Right atrium auricular region (tissue), 2 donors: ENCODE results near the gene TNFAIP8L1. TPM values are rescaled to one million over a fixed set of nuclear protein-coding genes. Genes with fewer than 3 reads are reported as not detected.
A peak's percentile ranks its signal among the peaks of the same experiment; 100 is the strongest.

Source experiments
- DNase-seq: peaks from one replicate; pipeline ENCODE4 v3.0.0-alpha.2; 2019; ENCODE audit warnings: low spot score
- H3K27ac ChIP-seq, 2 donors: fragments of 200-600 bp; sonication (generic); 1 replicate in 1 of 2; 2 replicates in 1 of 2; pipeline ENCODE4 v1.5.1; 2016 to 2019
- H3K27me3 ChIP-seq, 2 donors: fragments of 200-600 bp; sonication (generic); one replicate each; pipeline versions ENCODE4 v1.5.1 to v1.6.0; 2017 to 2019
- H3K36me3 ChIP-seq: fragments of 200-600 bp; sonication (generic); one replicate; pipeline ENCODE4 v1.5.1; 2016
- H3K4me1 ChIP-seq, 2 donors: fragments of 200-600 bp; sonication (generic); one replicate each; pipeline versions ENCODE4 v1.5.1 to v1.6.0; 2017 to 2019
- H3K4me3 ChIP-seq, 2 donors: fragments of 200-600 bp; sonication (generic); 1 replicate in 1 of 2; 2 replicates in 1 of 2; pipeline ENCODE4 v1.5.1; 2017 to 2019; ENCODE audit warnings: mild to moderate bottlenecking in 1 of 2, moderate library complexity in 1 of 2
- H3K9me3 ChIP-seq, 2 donors: fragments of 200-600 bp; sonication (generic); one replicate each; pipeline ENCODE4 v1.5.1; 2019
- CTCF ChIP-seq, 2 donors: fragments of 200-600 bp; sonication (generic); IDR thresholded peaks; one replicate each; pipeline ENCODE4 v1.5.1; 2019; ENCODE audit warnings: antibody characterized with exemption in 2 of 2
- total RNA-seq, 2 donors: library from RNA; depleted of rRNA; stranded (reverse); fragments of >200 nt; gene quantifications; one replicate each; pipeline ENCODE4 v1.1.0, GENCODE V29; 2016

Gene TNFAIP8L1
- total RNA-seq, 2 donors from 2014 or later = 2.6 to 4.2 TPM

GRCh38 chr19:4690361-4690760, 51.0 kb downstream of the TNFAIP8L1 start:
- H3K27ac ChIP-seq = no peak overlapping the region
- H3K27me3 ChIP-seq = no peaks in the 10 kb centered on the region
- H3K4me3 ChIP-seq = no peak overlapping the region
- DNase-seq = no peak
- peaks cover 0 to 28% of the 10 kb centered on the region in 2 donors for H3K4me1 ChIP-seq
- no peak for TF ChIP-seq CTCF (IDR thresholded peaks at IDR 0.05)
- no peaks in the 10 kb centered on the region for H3K9me3 ChIP-seq
- H3K36me3 ChIP-seq = peaks cover 88% of the 10 kb centered on the region

- Histone ChIP-seq H3K36me3 (peaks cover 89% of the 10 kb centered on the region), H3K4me1 (peaks cover 0 to 29% of the 10 kb centered on the region in 2 donors), H3K27me3 (no peaks in the 10 kb centered on the region), H3K27ac (no peak overlapping the region), H3K9me3 (no peaks in the 10 kb centered on the region), H3K4me3 (no peak overlapping the region)
- peak; percentile 67 for DNase-seq
- no peak for TF ChIP-seq CTCF (IDR thresholded peaks at IDR 0.05)
Observed at GRCh38 chr19:4691373-4691772, 52.1 kb downstream of the TNFAIP8L1 start.

- no peak for TF ChIP-seq CTCF (IDR thresholded peaks at IDR 0.05)
- no peaks in the 10 kb centered on the region for H3K27me3 ChIP-seq
- H3K4me3 ChIP-seq = no peak overlapping the region
- no peak for DNase-seq
- peaks cover 89% of the 10 kb centered on the region for H3K36me3 ChIP-seq
- H3K9me3 ChIP-seq = no peaks in the 10 kb centered on the region
- H3K4me1 ChIP-seq = peaks cover 0 to 22% of the 10 kb centered on the region in 2 donors
- H3K27ac ChIP-seq = no peak overlapping the region
Observed at GRCh38 chr19:4692251-4693077, 53.1 kb downstream of the TNFAIP8L1 start.

DNA sequence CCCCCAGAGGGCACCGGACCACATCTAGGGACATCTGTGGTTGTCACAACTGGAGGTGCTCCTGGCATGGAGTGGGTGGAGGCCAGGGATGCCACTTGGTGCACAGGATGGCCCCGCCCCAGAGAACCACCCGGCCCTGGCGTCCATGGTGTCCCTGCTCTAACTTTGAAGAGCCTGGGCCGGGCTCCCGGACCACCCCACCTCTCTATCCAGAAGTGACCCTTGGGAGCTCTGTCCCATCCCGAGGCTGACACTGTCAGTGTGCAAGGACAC, 53.7 kb downstream of the TNFAIP8L1 start:
- Histone ChIP-seq H3K27ac (no peak overlapping the region), H3K36me3 (peaks cover 89% of the 10 kb centered on the region), H3K27me3 (no peaks in the 10 kb centered on the region), H3K4me1 (peaks cover 0 to 19% of the 10 kb centered on the region in 2 donors), H3K4me3 (no peak overlapping the region), H3K9me3 (no peaks in the 10 kb centered on the region)
- TF ChIP-seq CTCF (IDR thresholded peaks at IDR 0.05) = no peak
- no peak for DNase-seq

DNA sequence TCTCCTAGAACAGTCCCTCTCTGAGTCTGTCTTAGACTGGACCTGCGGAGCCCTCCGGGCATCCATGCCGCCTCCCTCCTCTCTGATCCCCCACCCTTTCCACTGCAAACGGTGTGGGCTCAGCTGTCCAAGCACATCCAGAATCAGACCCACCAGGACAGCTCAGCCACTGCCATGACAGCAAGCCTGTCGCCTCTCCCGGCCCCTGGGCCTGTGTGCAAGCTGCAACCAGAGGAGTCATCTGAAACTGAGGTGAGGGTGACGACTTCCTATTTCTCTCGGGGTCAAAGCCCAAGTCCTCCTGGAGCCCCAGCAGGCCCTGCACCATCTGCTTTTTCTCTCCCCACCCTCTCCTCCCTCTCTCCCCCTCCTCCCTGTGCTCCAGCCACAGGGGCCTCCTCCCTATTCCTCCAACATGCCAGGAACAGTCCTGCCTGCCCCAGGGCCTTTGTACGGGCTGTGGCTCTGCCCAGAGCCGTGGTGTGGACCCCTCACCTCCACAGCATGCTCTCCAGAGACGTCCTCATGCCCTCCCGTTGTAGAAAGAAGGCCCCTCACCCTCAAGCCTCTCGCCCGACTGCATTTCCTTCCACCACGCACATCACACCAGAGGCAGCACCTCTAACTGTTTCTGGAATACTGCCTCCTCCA, 54.3 kb downstream of the TNFAIP8L1 start:
- Histone ChIP-seq H3K9me3 (no peaks in the 10 kb centered on the region), H3K4me1 (peaks cover 0 to 19% of the 10 kb centered on the region in 2 donors), H3K4me3 (no peak overlapping the region), H3K27me3 (no peaks in the 10 kb centered on the region), H3K36me3 (peaks cover 89% of the 10 kb centered on the region), H3K27ac (peak overlapping the region in 1 of 2 donors; percentile 21)
- no peak for TF ChIP-seq CTCF (IDR thresholded peaks at IDR 0.05)
- no peak for DNase-seq
